BLaER1 (cell line): ENCODE results near the gene NPR1.
A peak's percentile ranks its signal among the peaks of the same experiment; 100 is the strongest.
"Not testable (repeated sequence)": the region's sequence is repeated elsewhere in the genome, so short reads cannot be mapped to it uniquely, and the experiment has no call there.

Experiments used
- H3K27ac ChIP-seq: shearing (Covaris generic); formaldehyde crosslinking; 2 replicates; pipeline ENCODE4 v1.8.1; 2022
- H3K27me3 ChIP-seq: shearing (Covaris generic); formaldehyde crosslinking; 2 replicates; pipeline ENCODE4 v1.8.1; 2022
- H3K36me3 ChIP-seq: shearing (Covaris generic); formaldehyde crosslinking; 2 replicates; pipeline ENCODE4 v1.8.1; 2022
- H3K4me1 ChIP-seq: shearing (Covaris generic); formaldehyde crosslinking; 2 replicates; pipeline ENCODE4 v1.8.1; 2022
- H3K4me2 ChIP-seq: shearing (Covaris generic); formaldehyde crosslinking; 2 replicates; pipeline ENCODE4 v1.8.1; 2022
- H3K4me3 ChIP-seq: shearing (Covaris generic); formaldehyde crosslinking; 2 replicates; pipeline ENCODE4 v1.8.1; 2022
- H3K9ac ChIP-seq: shearing (Covaris generic); formaldehyde crosslinking; 2 replicates; pipeline ENCODE4 v1.8.1; 2022
- H3K9me3 ChIP-seq: shearing (Covaris generic); formaldehyde crosslinking; 2 replicates; pipeline ENCODE4 v1.8.1; 2022
- H4K20me1 ChIP-seq: shearing (Covaris generic); formaldehyde crosslinking; 2 replicates; pipeline ENCODE4 v1.8.1; 2022
- Cebpa-rat ChIP-seq: shearing (Covaris generic); IDR thresholded peaks from 2 replicates; pipeline ENCODE4 v1.8.1; 2022

The NPR1 gene

GRCh38 chr1:153661111-153661708 is 17.3 kb upstream of the NPR1 start:
- H3K9ac ChIP-seq, result peak overlapping the region; percentile 38; the same call in 1 of the 2 replicates
- peaks cover 65% of the 10 kb centered on the region for H3K36me3 ChIP-seq
- peak overlapping the region; percentile 32; the same call in 1 of the 2 replicates for H3K4me2 ChIP-seq
- no peak overlapping the region for H3K4me3 ChIP-seq
- no peaks in the 10 kb centered on the region for H3K27me3 ChIP-seq
- H3K9me3 ChIP-seq, result no peaks in the 10 kb centered on the region
- peaks cover 29% of the 10 kb centered on the region for H3K4me1 ChIP-seq
- peaks cover 59% of the 10 kb centered on the region for H4K20me1 ChIP-seq
- TF ChIP-seq Cebpa-rat, result no peak
- H3K27ac ChIP-seq, result 0 out of 2 replicates have a peak overlapping the region, but pooled peaks have one; percentile 22

- Histone ChIP-seq H3K4me1 (peaks cover 29% of the 10 kb centered on the region), H3K4me2 (no peak overlapping the region), H3K9ac (no peak overlapping the region), H3K27me3 (no peaks in the 10 kb centered on the region), H4K20me1 (peaks cover 70% of the 10 kb centered on the region), H3K27ac (no peak overlapping the region), H3K36me3 (peaks cover 75% of the 10 kb centered on the region), H3K4me3 (no peak overlapping the region), H3K9me3 (no peaks in the 10 kb centered on the region)
- TF ChIP-seq Cebpa-rat, result no peak
Measured at GRCh38 chr1:153662269-153662668, 16.2 kb upstream of the NPR1 start.

- H3K9me3 ChIP-seq, result no peaks in the 10 kb centered on the region
- H4K20me1 ChIP-seq, result peaks cover 78% of the 10 kb centered on the region
- no peak for TF ChIP-seq Cebpa-rat
- H3K36me3 ChIP-seq, result peaks cover 85% of the 10 kb centered on the region
- no peak overlapping the region for H3K9ac ChIP-seq
- H3K4me1 ChIP-seq, result peaks cover 30% of the 10 kb centered on the region
- no peak overlapping the region for H3K4me3 ChIP-seq
- H3K4me2 ChIP-seq, result no peak overlapping the region
- H3K27ac ChIP-seq, result no peak overlapping the region
- no peaks in the 10 kb centered on the region for H3K27me3 ChIP-seq
Measured at GRCh38 chr1:153663211-153663610, 15.3 kb upstream of the NPR1 start.

DNA sequence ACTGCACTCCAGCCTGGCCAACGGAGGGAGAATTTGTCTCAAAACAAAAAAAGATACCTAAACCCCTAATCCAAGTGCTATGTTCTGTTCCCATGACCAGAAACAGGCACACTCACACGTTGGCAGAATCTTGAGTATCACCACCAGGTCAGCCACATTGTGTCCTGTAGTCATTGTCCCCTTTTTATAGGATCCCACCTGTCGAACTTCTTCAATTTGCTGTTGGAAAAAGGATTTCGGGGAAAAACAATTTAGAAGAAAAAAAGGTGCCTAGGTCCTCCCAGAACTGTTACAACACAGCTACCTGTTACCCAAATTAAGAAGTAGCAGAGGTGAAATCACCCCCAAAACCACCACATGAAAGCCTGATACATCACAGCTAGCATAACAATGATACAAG is 11.0 kb upstream of the NPR1 start:
- Histone ChIP-seq H3K4me1 (peaks cover 22% of the 10 kb centered on the region), H3K9ac (no peak overlapping the region; the same call in 1 of the 2 replicates), H3K9me3 (no peaks in the 10 kb centered on the region), H3K4me2 (peak overlapping the region; percentile 93; the same call in 1 of the 2 replicates), H3K4me3 (no peak overlapping the region), H3K36me3 (peaks cover 73% of the 10 kb centered on the region), H4K20me1 (peaks cover 67% of the 10 kb centered on the region), H3K27ac (no peak overlapping the region), H3K27me3 (no peaks in the 10 kb centered on the region)
- no peak for TF ChIP-seq Cebpa-rat

DNA sequence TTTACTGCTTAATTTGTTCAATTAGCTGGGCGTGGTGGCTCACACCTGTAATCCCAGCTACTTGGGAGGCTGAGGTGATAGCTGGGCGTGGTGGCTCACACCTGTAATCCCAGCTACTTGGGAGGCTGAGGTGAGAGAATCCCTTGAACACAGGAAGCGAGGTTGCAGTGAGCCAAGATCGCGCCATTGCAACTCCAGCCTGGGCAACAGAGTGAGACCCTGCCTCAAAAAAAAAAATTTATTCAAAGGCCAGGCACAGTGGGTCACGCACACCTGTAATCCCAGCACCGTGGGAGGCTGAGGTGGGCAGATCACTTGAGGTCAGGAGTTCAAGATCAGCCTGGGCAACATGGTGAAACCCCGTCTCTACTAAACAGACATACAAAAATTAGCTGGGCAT is 9.8 kb upstream of the NPR1 start:
- H3K9me3 ChIP-seq, H3K27ac ChIP-seq, H3K27me3 ChIP-seq: not testable (repeated sequence)
- Histone ChIP-seq H3K36me3 (peaks cover 62% of the 10 kb centered on the region), H4K20me1 (peaks cover 57% of the 10 kb centered on the region), H3K9ac (peak overlapping the region; percentile 97; the same call in 1 of the 2 replicates), H3K4me2 (peak overlapping the region; percentile 93), H3K4me3 (peak overlapping the region; percentile 86; the same call in 1 of the 2 replicates), H3K4me1 (peaks cover 22% of the 10 kb centered on the region)

DNA sequence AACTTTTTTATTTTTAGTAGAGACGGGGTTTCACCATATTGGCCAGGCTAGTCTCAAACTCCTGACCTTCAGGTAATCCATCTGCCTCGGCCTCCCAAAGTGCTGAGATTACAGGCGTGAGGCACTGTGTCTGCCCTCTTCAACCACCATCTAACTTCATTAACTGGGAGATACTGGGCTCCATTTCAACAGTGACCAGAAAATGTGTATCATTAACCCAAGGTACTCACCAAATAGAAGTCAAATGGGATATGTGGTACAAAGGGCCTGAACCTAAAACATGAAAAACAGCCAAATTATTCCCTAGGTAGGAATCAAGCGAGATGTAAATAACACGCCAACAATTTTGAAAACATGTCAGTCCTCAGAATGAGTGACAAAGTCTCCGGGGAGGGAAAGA is 8.9 kb upstream of the NPR1 start:
- Histone ChIP-seq H3K9ac (peak overlapping the region; percentile 97), H3K4me1 (peaks cover 22% of the 10 kb centered on the region), H3K4me2 (peak overlapping the region; percentile 93), H3K4me3 (peak overlapping the region; percentile 86), H4K20me1 (peaks cover 49% of the 10 kb centered on the region), H3K9me3 (no peaks in the 10 kb centered on the region), H3K36me3 (peaks cover 52% of the 10 kb centered on the region), H3K27ac (peak overlapping the region; percentile 96; the same call in 1 of the 2 replicates), H3K27me3 (no peaks in the 10 kb centered on the region)
- TF ChIP-seq Cebpa-rat, result no peak

DNA sequence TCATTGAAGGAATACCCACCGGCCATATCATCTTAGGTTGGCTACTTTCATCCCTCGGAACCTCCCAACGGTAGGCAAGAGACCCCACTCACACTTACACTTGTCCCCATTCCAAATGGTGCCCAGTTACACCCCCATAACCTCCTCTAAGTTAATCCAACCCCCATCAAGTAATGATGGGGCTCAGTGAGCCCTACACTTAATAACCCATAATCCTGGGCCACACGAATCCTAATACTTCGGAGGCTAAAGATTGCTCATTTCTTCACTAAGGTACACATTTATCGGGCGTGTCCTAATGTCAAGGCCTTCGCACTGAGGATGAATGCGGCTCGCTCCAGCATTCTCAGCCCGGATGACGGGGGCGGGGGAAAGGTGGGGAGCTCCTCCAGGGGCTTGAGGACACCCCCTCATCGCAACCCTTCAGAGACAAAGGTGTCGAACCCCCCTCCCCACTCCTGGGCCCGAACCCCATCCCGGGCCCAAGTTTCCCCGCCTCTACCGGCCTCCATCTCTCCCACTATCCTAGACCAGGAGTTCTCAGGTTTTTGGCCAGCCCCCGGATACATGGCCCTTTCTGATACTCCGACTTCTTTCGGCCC is 8.1 kb upstream of the NPR1 start:
- Histone ChIP-seq H3K36me3 (peaks cover 45% of the 10 kb centered on the region), H4K20me1 (peaks cover 45% of the 10 kb centered on the region), H3K27me3 (no peaks in the 10 kb centered on the region), H3K4me2 (peak overlapping the region; percentile 93), H3K9ac (peak overlapping the region; percentile 97), H3K4me1 (peaks cover 22% of the 10 kb centered on the region), H3K27ac (peak overlapping the region; percentile 96), H3K9me3 (no peaks in the 10 kb centered on the region), H3K4me3 (peak overlapping the region; percentile 86)
- TF ChIP-seq Cebpa-rat, result no peak

- no peak for TF ChIP-seq Cebpa-rat
- peaks cover 22% of the 10 kb centered on the region for H3K4me1 ChIP-seq
- H3K27me3 ChIP-seq, result no peaks in the 10 kb centered on the region
- H3K4me2 ChIP-seq, result peak within 1 kb of the TSS; percentile 93
- peaks cover 38% of the 10 kb centered on the region for H4K20me1 ChIP-seq
- H3K36me3 ChIP-seq, result peaks cover 38% of the 10 kb centered on the region
- peak within 1 kb of the TSS; percentile 96 for H3K27ac ChIP-seq
- H3K9me3 ChIP-seq, result no peaks in the 10 kb centered on the region
- peak within 1 kb of the TSS; percentile 97 for H3K9ac ChIP-seq
- peak within 1 kb of the TSS; percentile 86 for H3K4me3 ChIP-seq
Measured at GRCh38 chr1:153670859-153671627, 7.4 kb upstream of the NPR1 start, which contains the start of gene ILF2. Gene ILF2 (minus strand): TSS chr1:153670993. CDS start chr1:153670922, 71 bp downstream.

DNA sequence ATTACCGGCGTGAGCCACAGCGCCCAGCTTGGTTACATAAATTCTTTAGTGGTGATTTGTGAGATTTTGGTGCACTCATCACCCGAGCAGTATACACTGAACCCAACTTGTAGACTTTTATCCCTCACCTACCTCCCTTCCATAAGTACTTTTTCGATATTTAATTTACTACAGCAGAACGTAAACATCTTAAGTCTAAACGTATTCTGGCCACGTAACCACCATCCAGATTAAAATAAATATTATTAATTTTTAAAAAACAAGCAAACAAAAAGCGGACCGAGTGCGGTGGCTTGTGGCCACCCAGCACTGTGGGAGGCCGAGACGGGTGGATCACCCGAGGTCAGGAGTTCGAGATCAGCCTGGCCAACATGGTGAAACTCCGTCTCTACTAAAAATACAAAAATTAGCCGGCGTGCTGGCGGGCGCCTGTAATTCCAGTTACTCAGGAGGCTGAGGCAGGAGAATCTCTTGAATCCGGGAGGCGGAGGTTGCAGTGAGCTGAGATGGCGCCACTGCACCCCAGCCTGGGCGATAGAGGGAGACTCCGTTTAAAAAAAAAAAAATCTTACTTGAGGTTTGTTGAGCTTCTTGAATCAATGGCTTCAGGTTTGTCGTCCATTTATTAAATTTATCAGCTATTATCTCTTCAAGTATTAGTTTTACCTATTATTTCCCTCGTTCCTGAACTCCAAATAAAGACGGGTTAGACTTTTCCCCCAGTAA is 6.7 kb upstream of the NPR1 start:
- Histone ChIP-seq H3K4me2 (peak overlapping the region; percentile 73), H3K27ac (peak overlapping the region; percentile 57), H3K4me3 (peak overlapping the region; percentile 86), H3K9ac (peak overlapping the region; percentile 74), H3K36me3 (peaks cover 30% of the 10 kb centered on the region), H3K4me1 (peaks cover 22% of the 10 kb centered on the region), H4K20me1 (peaks cover 31% of the 10 kb centered on the region)
- not testable (repeated sequence) for H3K27me3 ChIP-seq, H3K9me3 ChIP-seq
